LoVo (cell line): ENCODE results near the gene SHMT2.

ENCODE experiments used
- DNase-seq: peaks from one replicate; pipeline ENCODE4 v3.0.0-alpha.2; 2016; ENCODE audit warnings: low spot score

The SHMT2 gene

GRCh38 chr12:57198329-57198728 lies 31.2 kb upstream of the SHMT2 start:
- DNase-seq, result no peak

DNA sequence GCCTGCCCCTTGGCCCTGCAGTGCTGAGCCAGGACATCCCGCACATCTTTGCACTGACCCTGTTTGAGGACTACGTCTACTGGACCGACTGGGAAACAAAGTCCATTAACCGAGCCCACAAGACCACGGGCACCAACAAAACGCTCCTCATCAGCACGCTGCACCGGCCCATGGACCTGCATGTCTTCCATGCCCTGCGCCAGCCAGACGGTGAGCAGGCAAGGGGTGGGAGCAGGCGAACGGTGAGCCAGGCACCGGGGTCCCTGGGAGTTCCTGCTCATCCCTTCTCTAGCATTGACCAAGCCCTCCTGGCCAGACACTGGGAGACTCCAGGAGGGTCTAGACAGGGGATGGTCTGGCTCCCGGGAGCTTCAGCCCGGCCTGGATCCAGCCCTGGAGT lies 30.3 kb upstream of the SHMT2 start:
- DNase-seq, result no peak

GRCh38 chr12:57200497-57200896 lies 29.0 kb upstream of the SHMT2 start:
- DNase-seq, result no peak

DNA sequence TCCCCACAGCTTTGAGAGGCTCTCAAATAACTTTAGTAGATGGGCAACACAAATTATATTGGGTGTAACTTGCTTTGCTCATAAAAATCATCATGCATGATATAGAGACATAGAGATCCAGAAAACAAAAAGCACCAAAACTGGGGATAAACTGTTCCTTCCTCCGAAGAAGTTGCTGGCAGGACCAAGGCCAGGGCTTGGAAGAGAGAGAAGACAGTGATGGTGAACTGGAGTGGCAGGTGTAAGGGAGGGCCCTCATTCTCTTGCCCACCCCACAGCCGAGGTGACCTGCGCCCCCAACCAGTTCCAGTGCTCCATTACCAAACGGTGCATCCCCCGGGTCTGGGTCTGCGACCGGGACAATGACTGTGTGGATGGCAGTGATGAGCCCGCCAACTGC lies 28.3 kb upstream of the SHMT2 start:
- no peak for DNase-seq

DNA sequence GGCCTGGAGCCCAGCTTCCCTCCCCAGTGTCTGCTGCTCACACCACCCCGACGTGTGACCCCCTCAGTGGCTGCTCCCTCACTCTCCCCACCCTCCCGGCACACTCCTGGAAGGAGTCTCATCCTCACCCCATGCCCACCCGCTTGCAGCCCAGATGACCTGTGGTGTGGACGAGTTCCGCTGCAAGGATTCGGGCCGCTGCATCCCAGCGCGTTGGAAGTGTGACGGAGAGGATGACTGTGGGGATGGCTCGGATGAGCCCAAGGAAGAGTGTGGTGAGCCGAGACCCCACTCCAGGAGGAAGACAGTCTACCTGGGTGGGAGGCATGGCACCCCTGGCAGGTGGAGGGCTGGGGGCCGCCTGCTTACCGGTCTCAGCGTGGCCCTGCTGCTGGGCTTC lies 27.9 kb upstream of the SHMT2 start:
- no peak for DNase-seq

GRCh38 chr12:57202321-57202720 lies 27.2 kb upstream of the SHMT2 start:
- no peak for DNase-seq

DNA sequence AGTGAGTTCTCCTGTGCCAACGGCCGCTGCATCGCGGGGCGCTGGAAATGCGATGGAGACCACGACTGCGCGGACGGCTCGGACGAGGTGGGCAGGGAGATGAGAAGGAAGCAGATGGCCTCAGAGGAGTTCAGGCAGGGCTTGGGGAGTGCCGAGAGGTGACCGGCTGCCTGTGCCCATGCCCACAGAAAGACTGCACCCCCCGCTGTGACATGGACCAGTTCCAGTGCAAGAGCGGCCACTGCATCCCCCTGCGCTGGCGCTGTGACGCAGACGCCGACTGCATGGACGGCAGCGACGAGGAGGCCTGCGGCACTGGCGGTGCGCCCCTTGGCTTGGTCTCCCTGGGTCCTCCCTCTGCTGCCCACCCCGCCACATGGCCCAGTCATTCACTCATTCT lies 26.3 kb upstream of the SHMT2 start:
- no peak for DNase-seq

DNA sequence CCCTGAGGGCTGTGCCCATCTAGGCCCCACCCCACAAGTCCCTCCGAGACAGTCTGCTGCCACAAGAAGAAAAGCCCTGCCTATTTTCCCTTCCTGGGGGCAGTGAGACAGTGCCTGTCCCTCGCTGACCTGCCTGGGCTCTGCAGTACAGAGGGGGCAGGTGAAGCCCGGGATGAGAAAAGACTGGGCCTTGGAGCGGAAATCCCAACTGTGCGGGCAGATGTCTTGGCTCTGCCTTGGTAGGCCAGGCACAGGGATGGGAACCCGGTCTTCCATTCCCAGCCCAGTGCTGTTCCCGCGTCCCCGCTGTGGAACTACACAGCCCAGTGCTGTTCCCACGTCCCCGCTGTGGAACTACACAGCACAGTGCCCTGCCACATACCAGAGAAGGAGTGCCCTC lies 25.7 kb upstream of the SHMT2 start:
- DNase-seq, result no peak

DNA sequence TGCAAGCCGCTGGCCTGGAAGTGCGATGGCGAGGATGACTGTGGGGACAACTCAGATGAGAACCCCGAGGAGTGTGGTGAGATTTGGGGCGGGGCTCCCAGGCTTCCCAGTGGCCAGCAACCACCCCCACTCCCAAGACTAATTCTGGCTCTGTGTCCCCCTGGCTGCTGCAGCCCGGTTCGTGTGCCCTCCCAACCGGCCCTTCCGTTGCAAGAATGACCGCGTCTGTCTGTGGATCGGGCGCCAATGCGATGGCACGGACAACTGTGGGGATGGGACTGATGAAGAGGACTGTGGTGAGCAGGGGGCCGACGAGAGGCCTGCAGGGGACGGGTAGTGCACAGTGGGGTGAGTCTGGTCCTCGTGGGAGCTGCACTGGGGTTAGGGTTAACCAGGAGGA lies 25.1 kb upstream of the SHMT2 start:
- no peak for DNase-seq

GRCh38 chr12:57205186-57205585 lies 24.3 kb upstream of the SHMT2 start:
- no peak for DNase-seq

DNA sequence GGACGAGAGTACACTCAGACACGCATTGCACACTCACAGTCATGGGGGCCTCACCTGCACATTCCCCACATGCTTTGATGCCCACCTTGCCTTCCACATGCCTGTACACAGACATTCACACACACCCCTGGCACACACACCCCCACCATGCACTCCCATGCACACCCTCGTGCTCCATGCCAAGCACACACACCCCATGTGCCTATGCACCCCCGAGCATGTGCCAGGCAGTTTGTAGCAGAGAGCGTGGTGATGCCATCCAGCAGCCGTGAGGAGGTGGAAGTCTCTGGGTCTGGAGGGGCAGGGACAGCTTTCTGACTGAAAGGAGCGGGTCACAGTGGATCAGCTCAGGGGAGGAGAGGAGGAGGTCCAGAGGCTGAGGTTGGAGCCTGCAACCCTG lies 23.6 kb upstream of the SHMT2 start:
- no peak for DNase-seq

DNA sequence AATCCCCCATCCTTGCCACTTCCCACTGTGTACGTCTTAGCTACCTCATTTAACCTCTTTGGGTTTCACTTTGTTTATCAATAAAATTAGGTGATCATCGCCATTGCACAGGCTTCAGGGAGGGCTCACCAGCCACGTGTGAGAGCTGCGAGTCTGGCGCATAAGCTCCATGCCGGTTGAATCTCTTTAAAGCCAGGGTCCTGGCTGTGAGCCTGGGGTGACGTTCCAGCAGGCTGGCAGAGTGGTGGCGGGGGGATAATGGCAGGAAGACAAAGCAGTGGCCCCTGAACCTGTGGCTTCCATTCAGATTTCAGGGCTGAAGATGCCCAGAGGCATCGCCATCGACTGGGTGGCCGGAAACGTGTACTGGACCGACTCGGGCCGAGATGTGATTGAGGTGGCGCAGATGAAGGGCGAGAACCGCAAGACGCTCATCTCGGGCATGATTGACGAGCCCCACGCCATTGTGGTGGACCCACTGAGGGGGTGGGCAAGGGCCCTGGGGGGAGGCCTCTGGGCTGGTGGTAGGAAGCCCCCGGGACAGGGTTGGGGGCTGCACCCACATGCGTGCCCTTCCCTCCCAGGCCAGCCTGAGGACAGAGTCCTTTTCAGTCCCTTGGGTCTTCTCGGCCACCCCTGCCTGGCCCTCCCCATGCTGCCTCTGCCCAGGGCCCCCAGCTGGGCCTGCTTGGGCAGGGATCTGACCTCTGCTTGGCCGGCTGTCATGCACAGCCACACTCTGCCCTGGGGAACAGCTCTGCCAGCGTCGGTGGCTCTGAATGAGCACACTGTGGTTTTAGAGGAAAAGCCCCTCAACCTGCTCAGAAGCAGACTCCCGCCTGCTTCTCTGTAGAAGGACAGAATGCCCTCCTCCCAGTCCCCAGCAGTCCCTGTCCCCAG lies 21.5 kb upstream of the SHMT2 start:
- no peak for DNase-seq

DNA sequence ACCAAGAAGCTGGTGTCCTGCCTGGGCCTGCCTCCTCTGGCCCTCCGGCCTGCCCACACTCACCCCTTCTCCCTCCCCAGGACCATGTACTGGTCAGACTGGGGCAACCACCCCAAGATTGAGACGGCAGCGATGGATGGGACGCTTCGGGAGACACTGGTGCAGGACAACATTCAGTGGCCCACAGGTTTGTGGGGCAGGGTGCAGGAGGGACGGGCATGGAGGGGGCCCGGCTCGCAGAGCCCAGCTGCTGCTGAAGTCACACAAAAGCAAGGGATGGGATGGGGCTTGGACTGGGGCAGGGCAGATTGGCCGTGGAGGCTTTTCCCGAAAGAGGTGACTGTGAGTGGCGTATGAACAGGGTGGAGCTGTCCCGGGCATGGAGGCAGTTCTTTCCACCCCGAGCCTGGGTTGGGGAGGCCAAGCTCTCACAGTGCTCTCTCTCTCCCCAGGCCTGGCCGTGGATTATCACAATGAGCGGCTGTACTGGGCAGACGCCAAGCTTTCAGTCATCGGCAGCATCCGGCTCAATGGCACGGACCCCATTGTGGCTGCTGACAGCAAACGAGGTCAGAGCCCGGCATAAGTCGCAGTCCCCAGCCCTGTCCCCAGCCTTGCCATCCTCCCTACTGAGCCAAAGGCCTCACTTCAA lies 20.8 kb upstream of the SHMT2 start:
- DNase-seq, result no peak

- DNase-seq, result no peak
These were observed 19.6 kb upstream of the SHMT2 start for GRCh38 chr12:57209916-57210315.

DNA sequence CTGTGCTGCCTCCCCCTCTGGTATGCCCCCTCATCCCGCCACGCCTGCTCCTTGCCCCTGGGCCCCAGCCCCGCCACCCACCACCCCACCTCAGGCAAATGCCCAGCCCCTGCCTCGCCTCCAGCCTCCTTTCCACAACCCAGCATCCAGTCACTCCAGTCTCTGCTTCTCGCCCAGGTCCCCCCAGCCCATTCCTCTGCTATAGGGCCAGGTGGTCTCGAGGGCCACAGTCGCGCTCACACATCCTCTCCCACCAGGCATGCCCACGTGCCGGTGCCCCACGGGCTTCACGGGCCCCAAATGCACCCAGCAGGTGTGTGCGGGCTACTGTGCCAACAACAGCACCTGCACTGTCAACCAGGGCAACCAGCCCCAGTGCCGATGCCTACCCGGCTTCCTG lies 19.1 kb upstream of the SHMT2 start:
- DNase-seq, result no peak

DNA sequence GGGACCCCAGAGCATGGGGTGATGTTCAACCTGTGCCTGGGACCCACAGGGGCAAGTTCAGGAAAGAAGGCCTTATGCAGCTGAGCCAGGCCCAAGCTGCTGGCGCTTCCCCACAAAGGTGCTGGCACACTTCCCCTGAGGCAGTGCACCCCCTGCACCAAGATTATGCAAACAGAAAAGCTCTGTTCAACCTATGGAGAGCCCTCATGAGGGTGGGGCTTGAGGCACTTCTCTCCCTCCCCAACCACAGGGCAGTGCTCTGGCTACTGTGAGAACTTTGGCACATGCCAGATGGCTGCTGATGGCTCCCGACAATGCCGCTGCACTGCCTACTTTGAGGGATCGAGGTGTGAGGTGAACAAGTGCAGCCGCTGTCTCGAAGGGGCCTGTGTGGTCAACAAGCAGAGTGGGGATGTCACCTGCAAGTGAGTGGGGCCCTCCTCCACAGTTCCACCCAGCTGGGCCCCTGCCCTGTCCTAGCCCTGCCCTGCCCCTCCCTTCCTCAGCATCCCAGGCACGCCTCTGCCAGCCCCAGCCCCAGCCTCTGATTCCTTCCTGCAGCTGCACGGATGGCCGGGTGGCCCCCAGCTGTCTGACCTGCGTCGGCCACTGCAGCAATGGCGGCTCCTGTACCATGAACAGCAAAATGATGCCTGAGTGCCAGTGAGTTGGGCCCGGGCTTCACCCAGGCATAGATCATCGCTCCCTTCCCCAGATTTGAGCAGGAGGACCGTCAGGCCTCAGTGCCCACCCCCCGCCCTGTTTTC lies 18.4 kb upstream of the SHMT2 start:
- no peak for DNase-seq

- DNase-seq, result no peak
These were observed 17.5 kb upstream of the SHMT2 start for GRCh38 chr12:57211791-57212700.

GRCh38 chr12:57212701-57213057 lies 16.8 kb upstream of the SHMT2 start:
- no peak for DNase-seq

DNA sequence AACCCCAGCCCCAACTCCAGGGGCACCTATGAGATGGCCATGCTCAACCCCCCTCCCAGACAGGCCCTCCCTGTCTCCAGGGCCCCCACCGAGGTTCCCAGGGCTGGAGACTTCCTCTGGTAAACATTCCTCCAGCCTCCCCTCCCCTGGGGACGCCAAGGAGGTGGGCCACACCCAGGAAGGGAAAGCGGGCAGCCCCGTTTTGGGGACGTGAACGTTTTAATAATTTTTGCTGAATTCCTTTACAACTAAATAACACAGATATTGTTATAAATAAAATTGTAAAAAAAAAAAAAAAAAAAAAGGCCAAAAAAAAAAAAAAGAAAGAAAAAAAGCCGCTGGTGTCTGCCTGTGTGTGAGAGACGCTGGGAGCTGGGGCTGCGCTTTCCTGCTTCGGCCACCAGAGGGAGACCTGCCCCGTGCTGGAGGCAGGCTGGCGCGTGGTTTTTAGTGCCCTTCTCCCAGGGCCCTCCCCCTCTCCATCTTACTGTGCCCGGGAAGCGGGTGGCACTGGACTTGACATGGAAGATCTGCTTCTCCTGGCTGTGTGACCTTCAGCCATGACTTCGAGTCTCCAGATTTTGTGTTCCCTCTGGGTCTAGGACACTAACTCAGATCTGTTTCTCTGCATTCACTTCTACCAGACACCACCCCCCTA lies 16.3 kb upstream of the SHMT2 start:
- peak; percentile 91 for DNase-seq

DNA sequence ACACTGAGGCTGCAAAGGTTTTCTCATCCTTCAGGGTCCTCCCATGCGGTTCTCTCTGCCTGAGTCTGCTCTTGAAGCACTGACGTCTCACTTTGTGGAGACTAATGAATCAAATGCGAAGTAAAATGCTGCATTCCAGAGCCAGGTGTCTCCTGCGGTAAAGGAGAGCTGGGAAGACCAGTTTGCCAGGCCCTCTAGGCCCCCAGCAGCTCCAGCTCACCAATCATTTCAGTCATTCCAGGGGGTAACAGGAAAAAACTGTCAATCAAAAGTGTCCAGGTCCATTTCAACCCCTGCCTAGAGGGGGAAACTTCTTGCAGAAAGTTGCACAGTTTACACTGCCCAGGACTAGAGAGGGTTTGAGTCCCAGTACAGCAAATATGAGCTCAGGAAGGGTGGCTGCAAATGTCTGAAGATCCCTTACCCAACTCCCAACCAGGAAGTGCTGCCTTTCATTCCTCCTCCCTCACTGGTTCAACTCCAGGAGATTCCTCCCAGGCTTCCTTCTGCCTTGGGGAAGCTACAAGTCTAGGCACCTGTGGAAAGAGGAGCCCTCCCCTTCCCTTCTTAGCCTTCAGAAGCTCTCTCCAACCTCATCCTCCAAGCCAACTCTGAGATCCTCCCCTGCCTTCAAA lies 15.6 kb upstream of the SHMT2 start:
- DNase-seq, result no peak

- DNase-seq, result peak; percentile 77
These were observed 15.1 kb upstream of the SHMT2 start for GRCh38 chr12:57214398-57214781.
